ENCODE results near the gene PARVA. TPM values are rescaled to one million over a fixed set of nuclear protein-coding genes. Genes with fewer than 3 reads are reported as not detected.

Gene PARVA
- total RNA-seq, 1 experiment from 2014 or later = 18.1 TPM

GRCh38 chr11:12453243-12453642 lies 75.9 kb downstream of the PARVA start:
- Histone ChIP-seq H3K23ac (ENCODE audit: insufficient read length, low read depth, low read length) (no peak overlapping the region), H2BK12ac (ENCODE audit: insufficient read length, low read depth, low read length) (no peak overlapping the region), H3K56ac (ENCODE audit: insufficient read length, low read depth, low read length) (no peak overlapping the region), H3K23me2 (ENCODE audit: insufficient read length, low read depth, low read length, poor library complexity, severe bottlenecking) (no peaks in the 10 kb centered on the region), H4K5ac (ENCODE audit: insufficient read length, low read depth, low read length) (no peak overlapping the region), H3K4me2 (ENCODE audit: insufficient read depth, insufficient read length, low read length) (no peak overlapping the region), H3K79me1 (ENCODE audit: insufficient read depth, low read depth, low read length, poor library complexity, severe bottlenecking) (no peaks in the 10 kb centered on the region), H4K8ac (replicated peaks; ENCODE audit: insufficient read length, low read depth, low read length) (no peak overlapping the region), H2AFZ (ENCODE audit: low read length) (no peak overlapping the region), H3K4me1 (ENCODE audit: insufficient read depth, low read length) (0 out of 2 replicates have a peak, but pooled peaks cover 2% of the 10 kb centered on the region), H2BK120ac (ENCODE audit: low read depth, low read length, poor library complexity, severe bottlenecking) (no peak overlapping the region), H3K14ac (ENCODE audit: insufficient read depth, low read length) (no peak overlapping the region), H3K18ac (ENCODE audit: insufficient read length, low read depth, low read length) (no peak overlapping the region), H3T11ph (ENCODE audit: low read length) (no peak overlapping the region), H2BK5ac (ENCODE audit: insufficient read length, low read length) (no peak overlapping the region), H2AK5ac (ENCODE audit: insufficient read length, low read length) (no peak overlapping the region), H3K4ac (ENCODE audit: low read depth, low read length) (no peak overlapping the region), H3K9ac (ENCODE audit: extremely low read depth, insufficient read length, low read length) (no peak overlapping the region), H3K9me3 (ENCODE audit: control insufficient read depth, low read depth, low read length) (no peaks in the 10 kb centered on the region), H2BK20ac (ENCODE audit: low read depth, low read length, poor library complexity, severe bottlenecking) (no peak overlapping the region), H3K79me2 (ENCODE audit: insufficient read depth, low read length) (no peaks in the 10 kb centered on the region), H2BK15ac (ENCODE audit: low read depth, low read length) (no peak overlapping the region), H3K27ac (ENCODE audit: insufficient read length, low read depth, low read length) (no peak overlapping the region), H3K27me3 (ENCODE audit: insufficient read depth, low read length) (peaks cover 2% of the 10 kb centered on the region; the same call in 1 of the 2 replicates), H4K20me1 (ENCODE audit: control insufficient read depth, insufficient read depth, insufficient read length) (no peaks in the 10 kb centered on the region), H4K91ac (ENCODE audit: insufficient read length, low read depth, low read length) (no peak overlapping the region)
- Mint-ChIP-seq H3K27me3 (ENCODE audit: low read depth) (no peaks in the 10 kb centered on the region), H3K36me3 (ENCODE audit: insufficient read depth in 1 of 3, low read depth in 3 of 3) (no peaks in the 10 kb centered on the region; a peak in 1 of 7 replicates), H3K27ac (peak overlapping the region in 2 of 3 experiments; percentile 79 to 92; a peak in 4 of 7 replicates), H3K4me1 (peaks cover 17 to 21% of the 10 kb centered on the region in 2 experiments), H3K4me3 (no peak overlapping the region), H3K9me3 (no peaks in the 10 kb centered on the region)
- no peak for TF ChIP-seq CTCF (conservative IDR thresholded peaks at IDR 0.05)
- DNase-seq = no peak
- WGBS (ENCODE audit: extremely low coverage, insufficient read length, low lambda C conversion rate) = no CpG with 5 or more reads among the region's 2 CpGs
